Activated T-cell treated with anti-CD3 and anti-CD28 coated beads, Interleukin-2, amount 50 U/mL, for 24 hours (primary cell): Measurements from ENCODE around the gene SLC40A1.

Experiments
- DNase-seq: peaks from one replicate; pipeline ENCODE4 v3.0.0-alpha.2; 2020
- H3K27ac Mint-ChIP-seq: 2 replicates; pipeline ENCODE4 v1.8.0; 2020; ENCODE audit warnings: mild to moderate bottlenecking, mixed read lengths
- H3K27me3 Mint-ChIP-seq: 2 replicates; pipeline ENCODE4 v1.8.0; 2020; ENCODE audit warnings: mixed read lengths
- H3K36me3 Mint-ChIP-seq: 2 replicates; pipeline ENCODE4 v1.8.0; 2020; ENCODE audit warnings: low read depth, mixed read lengths
- H3K4me1 Mint-ChIP-seq: 2 replicates; pipeline ENCODE4 v1.8.0; 2020; ENCODE audit warnings: low read depth, mixed read lengths
- H3K4me3 Mint-ChIP-seq: 2 replicates; pipeline ENCODE4 v1.8.0; 2020; ENCODE audit warnings: mild to moderate bottlenecking, moderate library complexity, mixed read lengths
- H3K9me3 Mint-ChIP-seq: 2 replicates; pipeline ENCODE4 v1.8.0; 2020; ENCODE audit warnings: mixed read lengths

The SLC40A1 gene

DNA sequence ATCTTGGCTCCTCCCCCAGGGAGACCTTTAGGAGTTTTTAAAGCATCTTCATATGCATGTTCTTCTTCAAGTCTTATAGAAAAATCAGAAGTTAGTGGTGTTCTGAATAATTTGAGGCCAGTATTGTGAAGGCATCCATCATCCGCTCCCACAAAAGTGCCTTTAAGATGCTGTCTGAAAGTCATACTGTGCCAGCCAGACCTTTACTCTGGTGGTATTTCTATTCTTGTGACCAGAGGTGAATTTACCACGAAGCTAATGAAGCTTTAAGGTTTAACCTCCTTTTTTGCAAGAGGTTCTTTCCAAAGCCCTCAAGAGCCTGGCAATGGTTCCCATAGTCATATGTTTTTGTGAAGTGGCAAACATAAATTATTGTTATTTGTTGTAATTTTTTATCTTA, 54.3 kb downstream of the SLC40A1 start:
- no peaks in the 10 kb centered on the region for H3K36me3 Mint-ChIP-seq
- H3K27me3 Mint-ChIP-seq, result no peaks in the 10 kb centered on the region
- H3K4me1 Mint-ChIP-seq, result no peaks in the 10 kb centered on the region
- no peak overlapping the region for H3K4me3 Mint-ChIP-seq
- no peaks in the 10 kb centered on the region for H3K9me3 Mint-ChIP-seq
- DNase-seq, result no peak
- H3K27ac Mint-ChIP-seq, result no peak overlapping the region

DNA sequence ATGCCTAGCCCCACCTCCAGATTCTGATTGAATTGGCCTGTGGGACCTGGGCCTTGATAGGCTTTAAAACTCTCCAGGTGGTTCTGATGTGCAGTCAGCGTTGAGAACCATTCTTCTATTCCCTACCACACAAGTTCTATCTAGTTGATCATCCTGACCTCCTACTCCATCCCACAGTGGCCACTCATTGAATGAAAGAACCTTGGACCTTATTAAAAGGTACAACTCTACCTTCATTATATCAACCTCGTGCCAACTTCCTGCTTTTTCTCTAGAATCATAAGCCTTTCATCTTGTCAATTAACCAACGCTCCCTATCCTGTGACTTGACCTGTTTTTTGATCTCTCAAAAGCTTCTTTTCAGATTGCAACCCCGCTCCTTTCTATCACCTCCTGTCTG, 55.8 kb downstream of the SLC40A1 start:
- DNase-seq, result no peak
- Mint-ChIP-seq H3K27ac (no peak overlapping the region), H3K4me1 (no peaks in the 10 kb centered on the region), H3K4me3 (no peak overlapping the region), H3K36me3 (no peaks in the 10 kb centered on the region), H3K27me3 (no peaks in the 10 kb centered on the region), H3K9me3 (no peaks in the 10 kb centered on the region)

DNA sequence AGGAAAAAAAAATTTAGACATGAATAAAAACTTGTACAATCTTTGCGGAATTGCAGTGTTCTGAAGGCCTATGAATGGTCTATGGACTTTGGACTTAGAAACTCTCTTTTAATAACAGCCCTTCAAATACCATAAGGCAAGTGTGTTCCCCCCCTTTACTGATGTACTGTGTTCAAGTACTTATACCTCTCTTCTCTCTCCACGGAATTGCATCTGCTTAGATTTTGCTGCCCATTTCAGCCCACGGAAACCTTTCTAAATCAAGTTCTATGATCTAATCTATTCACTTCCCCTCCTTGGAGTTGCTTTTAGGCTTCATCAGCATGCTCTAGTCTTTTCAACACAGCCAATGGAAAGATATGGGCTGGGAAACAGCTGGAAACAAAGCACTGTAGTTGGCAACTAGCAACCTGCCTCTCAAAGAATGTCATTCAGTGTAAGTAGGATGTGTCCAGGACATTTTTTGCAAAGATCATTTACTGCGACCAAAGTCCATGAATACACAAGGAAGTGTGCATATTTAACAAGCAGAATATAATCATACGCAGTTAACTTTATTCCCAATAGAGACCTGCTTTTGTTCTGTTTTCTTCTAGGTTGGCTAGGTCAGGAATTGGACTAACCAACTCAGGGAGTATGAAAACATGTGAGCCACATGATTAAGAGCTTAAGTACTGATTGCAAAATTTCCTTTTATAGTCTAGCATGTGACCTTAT, 58.0 kb downstream of the SLC40A1 start:
- H3K36me3 Mint-ChIP-seq, result no peaks in the 10 kb centered on the region
- no peaks in the 10 kb centered on the region for H3K9me3 Mint-ChIP-seq
- no peaks in the 10 kb centered on the region for H3K27me3 Mint-ChIP-seq
- DNase-seq, result no peak
- H3K4me1 Mint-ChIP-seq, result no peaks in the 10 kb centered on the region
- no peak overlapping the region for H3K27ac Mint-ChIP-seq
- H3K4me3 Mint-ChIP-seq, result no peak overlapping the region

DNA sequence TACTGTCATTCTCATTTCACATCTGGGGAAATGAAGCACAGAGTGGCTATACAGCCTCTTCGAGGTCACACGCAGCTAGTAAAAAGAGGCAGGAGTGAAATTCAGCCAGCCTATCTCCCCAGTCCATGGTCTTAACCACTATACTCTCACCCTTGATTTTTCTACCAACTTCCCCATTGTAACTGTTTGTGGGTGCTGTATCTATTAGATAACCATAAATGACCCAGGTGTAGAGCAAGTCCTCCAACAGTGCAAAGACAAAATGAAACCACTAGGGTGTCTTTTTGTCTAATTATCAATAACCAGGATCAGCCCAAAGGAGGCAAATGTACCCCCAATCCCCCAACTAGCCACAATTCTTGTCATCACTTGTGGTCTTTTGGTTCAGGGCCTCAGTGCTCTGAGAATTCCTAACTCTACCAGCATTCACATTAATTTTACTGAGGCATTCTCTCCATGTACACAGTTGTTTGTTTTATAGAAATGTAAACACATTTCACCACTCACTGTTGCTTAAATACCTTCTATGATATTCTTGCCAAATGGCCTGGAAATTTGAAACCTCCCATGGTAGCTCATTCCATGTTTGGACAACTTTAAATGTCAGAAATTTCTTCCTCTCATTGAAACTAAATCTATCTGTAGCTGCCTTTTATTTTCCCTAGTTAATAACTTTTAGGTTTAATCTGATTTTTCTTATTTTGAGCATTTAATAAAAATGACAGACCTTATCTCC, 58.7 kb downstream of the SLC40A1 start:
- H3K27ac Mint-ChIP-seq, result no peak overlapping the region
- no peaks in the 10 kb centered on the region for H3K9me3 Mint-ChIP-seq
- no peaks in the 10 kb centered on the region for H3K4me1 Mint-ChIP-seq
- H3K36me3 Mint-ChIP-seq, result no peaks in the 10 kb centered on the region
- DNase-seq, result no peak
- no peaks in the 10 kb centered on the region for H3K27me3 Mint-ChIP-seq
- H3K4me3 Mint-ChIP-seq, result no peak overlapping the region

DNA sequence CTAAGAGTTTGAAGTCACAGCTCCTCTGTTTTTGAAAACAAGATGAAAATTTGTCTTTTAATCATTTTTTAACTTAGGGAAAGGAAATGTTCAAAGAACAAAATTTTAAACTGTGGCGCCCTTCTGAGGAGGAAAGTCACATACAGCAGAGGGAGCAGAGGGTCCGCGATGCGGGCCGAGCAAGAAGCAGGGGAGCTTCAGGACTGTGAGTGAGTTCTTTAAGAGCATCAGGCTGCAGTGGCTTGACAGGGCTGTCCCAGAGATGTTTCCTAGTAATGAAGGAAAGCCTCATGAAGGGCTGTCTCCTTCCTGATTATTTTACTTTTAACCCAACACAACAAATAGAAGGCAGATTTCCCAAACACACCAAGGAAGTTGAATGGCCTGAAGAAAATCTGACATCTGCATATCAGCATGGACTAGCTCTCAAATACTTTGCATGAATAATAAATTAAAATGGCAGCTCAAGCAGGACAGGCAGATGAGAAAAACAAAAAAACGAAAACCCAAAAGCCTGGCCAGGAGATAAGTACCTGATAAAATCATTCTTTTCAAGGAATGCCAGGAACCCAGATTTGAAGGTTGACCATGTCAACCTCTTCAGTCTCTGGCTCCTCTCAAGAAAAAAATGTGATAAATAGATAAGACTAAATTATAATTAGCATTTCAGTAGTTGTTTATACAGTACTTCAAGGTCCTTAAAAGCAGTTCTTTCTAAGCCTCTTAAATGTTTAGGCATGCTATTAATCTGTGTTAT, 60.8 kb downstream of the SLC40A1 start:
- no peaks in the 10 kb centered on the region for H3K9me3 Mint-ChIP-seq
- no peak for DNase-seq
- H3K4me3 Mint-ChIP-seq, result no peak overlapping the region
- no peaks in the 10 kb centered on the region for H3K27me3 Mint-ChIP-seq
- H3K36me3 Mint-ChIP-seq, result no peaks in the 10 kb centered on the region
- H3K4me1 Mint-ChIP-seq, result no peaks in the 10 kb centered on the region
- H3K27ac Mint-ChIP-seq, result no peak overlapping the region

DNA sequence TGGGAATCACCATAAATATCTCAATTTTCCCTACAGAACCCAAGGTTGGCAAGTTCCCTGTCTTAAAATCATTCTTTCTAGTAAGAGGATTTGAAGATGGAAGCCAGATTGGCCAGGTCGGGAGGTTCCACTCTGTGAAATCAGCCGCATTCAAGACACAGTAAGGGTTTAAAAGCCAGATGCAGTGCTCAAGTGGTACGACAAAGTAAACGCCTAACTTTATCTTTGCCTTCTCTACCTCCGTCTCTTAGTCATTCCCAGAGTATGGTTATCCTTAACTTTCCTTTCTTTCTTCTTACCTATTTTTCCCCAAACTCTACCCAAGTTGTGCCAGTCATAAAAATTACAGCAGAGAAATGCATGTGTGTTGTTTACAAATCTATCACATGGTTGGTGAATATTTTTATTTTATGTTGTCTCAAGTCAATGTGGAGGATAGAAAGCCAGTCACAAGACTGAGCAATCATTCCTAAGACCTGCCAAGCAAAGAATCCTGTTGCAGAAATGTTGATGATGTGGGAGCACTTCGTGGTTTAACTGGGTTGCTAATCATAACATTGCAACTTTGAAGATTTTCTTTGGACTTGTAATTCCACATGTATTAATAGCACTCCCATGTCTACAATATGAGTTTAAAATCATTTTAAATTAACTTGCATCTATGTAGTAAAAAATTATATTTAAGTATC, 62.6 kb downstream of the SLC40A1 start:
- no peak overlapping the region for H3K4me3 Mint-ChIP-seq
- DNase-seq, result no peak
- no peak overlapping the region for H3K27ac Mint-ChIP-seq

DNA sequence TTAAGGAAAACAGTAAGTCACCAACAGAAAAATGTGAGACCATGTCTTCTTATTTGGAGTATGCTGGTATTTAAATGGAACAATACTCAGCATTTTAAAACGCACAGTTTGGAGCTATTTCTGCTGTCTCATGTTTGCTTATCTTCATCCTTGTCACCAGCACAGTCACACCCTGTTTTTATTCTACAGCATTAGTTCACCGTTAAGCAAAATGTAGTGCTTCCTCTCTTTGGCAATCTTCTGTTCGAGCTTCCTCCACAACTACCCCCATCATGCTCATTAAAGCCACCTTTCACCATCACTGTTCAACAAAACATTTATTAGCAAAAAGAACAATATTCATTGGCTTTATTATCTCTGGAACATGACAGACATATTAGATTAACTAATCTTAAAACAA, 64.0 kb downstream of the SLC40A1 start:
- no peak for DNase-seq
- Mint-ChIP-seq H3K36me3 (no peaks in the 10 kb centered on the region), H3K9me3 (no peaks in the 10 kb centered on the region), H3K4me3 (no peak overlapping the region), H3K4me1 (no peaks in the 10 kb centered on the region), H3K27me3 (peaks cover 2% of the 10 kb centered on the region), H3K27ac (no peak overlapping the region)

More for the DNA sequence above, 62.6 kb downstream of the SLC40A1 start:
- no peaks in the 10 kb centered on the region for H3K36me3 Mint-ChIP-seq
- H3K4me1 Mint-ChIP-seq, result no peaks in the 10 kb centered on the region
- peaks cover under 1% of the 10 kb centered on the region for H3K27me3 Mint-ChIP-seq
- no peaks in the 10 kb centered on the region for H3K9me3 Mint-ChIP-seq

DNA sequence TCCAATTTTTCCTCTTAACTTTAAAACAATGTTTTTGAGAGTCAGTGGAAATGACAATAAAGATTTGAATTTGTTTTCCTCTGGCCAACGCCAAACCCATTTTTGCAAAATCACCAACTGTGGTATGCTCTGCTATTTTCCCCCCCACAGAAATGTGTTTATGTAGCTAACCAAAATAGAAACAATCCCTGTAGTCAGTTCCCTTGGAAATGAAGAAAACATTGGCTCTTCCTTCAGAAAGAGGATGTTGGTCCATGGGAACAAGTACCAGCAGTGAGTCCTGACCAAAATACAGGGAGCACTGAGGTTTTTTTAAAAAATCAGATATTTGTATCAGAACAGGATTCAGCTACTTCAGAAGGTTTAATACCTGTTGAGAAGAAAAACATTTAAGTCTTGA, 65.3 kb downstream of the SLC40A1 start:
- Mint-ChIP-seq H3K27ac (no peak overlapping the region), H3K36me3 (no peaks in the 10 kb centered on the region), H3K27me3 (peaks cover 2% of the 10 kb centered on the region), H3K4me1 (no peaks in the 10 kb centered on the region), H3K4me3 (no peak overlapping the region), H3K9me3 (no peaks in the 10 kb centered on the region)
- DNase-seq, result no peak

DNA sequence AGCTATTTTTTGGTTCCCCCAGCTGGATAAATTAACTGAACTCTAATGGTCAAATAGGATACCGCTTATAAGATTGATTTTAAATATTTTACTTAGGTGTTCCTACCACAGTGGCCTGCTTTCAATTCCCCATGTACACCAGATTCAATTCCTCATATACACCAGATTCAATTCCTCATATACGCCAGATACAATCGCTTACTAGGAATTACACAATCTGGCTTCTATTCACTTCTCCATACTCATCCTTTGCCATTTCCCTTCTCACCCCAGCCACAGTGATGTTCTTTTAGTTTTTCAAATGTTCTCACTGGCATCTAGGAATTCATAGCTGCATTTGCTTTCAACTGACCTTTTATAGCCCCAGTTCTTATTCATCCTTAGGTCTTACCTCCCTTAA, 66.5 kb downstream of the SLC40A1 start:
- no peak overlapping the region for H3K27ac Mint-ChIP-seq
- no peak overlapping the region for H3K4me3 Mint-ChIP-seq
- H3K36me3 Mint-ChIP-seq, result no peaks in the 10 kb centered on the region
- peaks cover 2% of the 10 kb centered on the region for H3K27me3 Mint-ChIP-seq
- DNase-seq, result no peak
- no peaks in the 10 kb centered on the region for H3K9me3 Mint-ChIP-seq
- no peaks in the 10 kb centered on the region for H3K4me1 Mint-ChIP-seq

DNA sequence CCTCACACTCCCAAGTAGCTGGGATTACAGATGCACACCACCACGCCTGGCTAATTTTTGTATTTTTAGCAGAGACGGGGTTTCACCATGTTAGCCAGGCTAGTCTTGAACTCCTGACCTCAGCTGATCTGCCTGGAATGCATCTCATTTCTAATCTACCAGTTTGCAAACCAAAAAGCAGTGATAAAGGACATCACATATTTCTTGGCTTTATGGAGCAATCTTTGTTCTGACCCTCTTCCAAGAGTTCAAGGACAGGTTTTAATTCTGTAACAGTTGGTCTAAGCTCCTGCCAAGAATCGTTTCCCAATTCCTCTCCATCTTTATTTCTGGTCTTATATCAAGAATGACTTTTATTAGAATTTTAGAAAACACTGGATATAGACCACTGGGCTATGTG, 67.7 kb downstream of the SLC40A1 start:
- Mint-ChIP-seq H3K36me3 (no peaks in the 10 kb centered on the region), H3K9me3 (peaks cover 3% of the 10 kb centered on the region), H3K27me3 (peaks cover 2% of the 10 kb centered on the region), H3K4me3 (no peak overlapping the region), H3K27ac (no peak overlapping the region), H3K4me1 (no peaks in the 10 kb centered on the region)
- no peak for DNase-seq

DNA sequence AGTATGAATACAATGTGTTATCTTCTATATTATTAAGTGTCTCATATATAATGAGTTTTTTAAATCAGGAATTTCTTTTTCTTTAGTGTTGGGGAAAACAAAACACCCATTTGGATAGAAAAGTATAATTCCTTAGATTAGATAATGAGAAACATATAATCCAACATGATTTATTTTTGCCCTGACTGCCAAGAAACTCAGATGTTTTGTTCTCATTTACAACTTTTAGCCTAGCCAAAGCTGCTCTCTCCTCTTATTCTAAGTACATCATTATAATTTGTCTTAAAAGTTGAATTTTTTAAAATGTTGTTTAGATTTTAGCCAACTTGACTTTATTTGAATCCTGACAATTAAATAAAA, 68.6 kb downstream of the SLC40A1 start:
- H3K4me1 Mint-ChIP-seq, result no peaks in the 10 kb centered on the region
- DNase-seq, result no peak
- no peak overlapping the region for H3K4me3 Mint-ChIP-seq
- no peak overlapping the region for H3K27ac Mint-ChIP-seq
- peaks cover 3% of the 10 kb centered on the region for H3K9me3 Mint-ChIP-seq
- H3K27me3 Mint-ChIP-seq, result peaks cover 2% of the 10 kb centered on the region
- H3K36me3 Mint-ChIP-seq, result no peaks in the 10 kb centered on the region

DNA sequence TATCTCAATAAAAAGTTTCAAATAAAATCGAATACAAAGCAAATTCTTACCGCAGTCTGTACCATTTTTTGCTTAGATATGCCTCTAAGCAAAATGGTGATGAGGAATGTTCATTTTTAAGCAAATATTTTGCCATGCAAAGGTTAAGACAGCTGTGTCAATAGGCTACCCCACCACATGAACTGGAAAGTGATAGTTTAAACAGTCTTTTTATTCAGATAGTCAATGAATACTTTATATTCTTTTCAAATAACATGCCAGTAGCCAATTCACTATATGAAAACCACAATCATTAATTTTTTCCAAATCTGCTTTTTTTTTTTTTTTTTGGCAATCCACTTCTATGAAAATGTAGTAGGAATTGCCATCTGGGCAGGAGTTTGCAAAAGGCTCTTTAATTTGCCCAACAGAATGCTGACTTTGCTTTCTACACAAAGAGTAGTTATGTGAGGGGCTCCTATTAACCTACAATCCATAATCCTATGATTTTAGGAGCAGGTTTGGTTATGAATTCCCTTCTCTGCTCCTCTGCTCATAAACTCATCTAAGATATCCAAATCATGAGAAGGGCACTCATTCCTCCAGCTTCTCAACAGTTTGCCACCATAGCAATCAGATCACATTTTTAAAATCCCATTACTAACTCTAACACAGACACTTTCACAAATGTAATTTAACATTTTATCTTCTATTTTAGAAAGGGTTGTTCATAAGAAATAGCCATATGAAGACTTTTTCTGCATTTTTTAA, 69.2 kb downstream of the SLC40A1 start:
- Mint-ChIP-seq H3K9me3 (peaks cover 3% of the 10 kb centered on the region), H3K4me1 (peaks cover 3% of the 10 kb centered on the region), H3K36me3 (no peaks in the 10 kb centered on the region)

More for the DNA sequence above, 69.2 kb downstream of the SLC40A1 start:
- H3K27me3 Mint-ChIP-seq, result peaks cover 2% of the 10 kb centered on the region
- no peak overlapping the region for H3K27ac Mint-ChIP-seq
- no peak overlapping the region for H3K4me3 Mint-ChIP-seq
- no peak for DNase-seq
